ENCODE results near the gene CHRNA9. TPM values are rescaled to one million over a fixed set of nuclear protein-coding genes. Genes with fewer than 3 reads are reported as not detected.
A peak's percentile ranks its signal among the peaks of the same experiment; 100 is the strongest.

The CHRNA9 gene
- total RNA-seq, 3 donors from 2014 or later (not counting 1 experiment from before 2014, with no cell fraction given), result not detected

GRCh38 chr4:40377512-40378365 lies 42.6 kb downstream of the CHRNA9 start:
- no peaks in the 10 kb centered on the region for H3K36me3 ChIP-seq (ENCODE audit: control insufficient read depth, insufficient read depth, low read length)
- 94% methylated on average over 6 of the region's 7 CpGs for WGBS (ENCODE audit: insufficient coverage)
- no peak overlapping the region for H3K4me3 Mint-ChIP-seq
- no peaks in the 10 kb centered on the region for H3K27me3 ChIP-seq (ENCODE audit: control insufficient read depth, insufficient read depth, low read length)
- no peaks in the 10 kb centered on the region for H3K9me3 Mint-ChIP-seq
- H3K9me3 ChIP-seq (ENCODE audit: control insufficient read depth, insufficient read depth, low read length), result no peaks in the 10 kb centered on the region
- H3K27ac ChIP-seq (ENCODE audit: low read length), result no peak overlapping the region
- peak in 1 of 3 donors; percentile 24 for ATAC-seq
- no peak overlapping the region for H3K4me3 ChIP-seq (ENCODE audit: low read length)
- no peak for DNase-seq
- H3K27me3 Mint-ChIP-seq (ENCODE audit: low read depth in 2 of 2), result peaks cover 6% of the 10 kb centered on the region in 2 donors
- H3K4me1 Mint-ChIP-seq, result no peaks in the 10 kb centered on the region
- intact Hi-C loops (cut with micrococcal nuclease), result no loop called here
- no peak overlapping the region for H3K27ac Mint-ChIP-seq
- no peak for TF ChIP-seq CTCF (IDR thresholded peaks at IDR 0.05)
- H3K4me1 ChIP-seq (ENCODE audit: control insufficient read depth, insufficient read depth, low read length), result no peaks in the 10 kb centered on the region
- H3K36me3 Mint-ChIP-seq, result no peaks in the 10 kb centered on the region

GRCh38 chr4:40378619-40379018 lies 43.5 kb downstream of the CHRNA9 start:
- no peaks in the 10 kb centered on the region for H3K36me3 Mint-ChIP-seq
- Histone ChIP-seq H3K36me3 (ENCODE audit: control insufficient read depth, insufficient read depth, low read length) (no peaks in the 10 kb centered on the region), H3K27ac (ENCODE audit: low read length) (no peak overlapping the region), H3K9me3 (ENCODE audit: control insufficient read depth, insufficient read depth, low read length) (no peaks in the 10 kb centered on the region), H3K27me3 (ENCODE audit: control insufficient read depth, insufficient read depth, low read length) (no peaks in the 10 kb centered on the region), H3K4me1 (ENCODE audit: control insufficient read depth, insufficient read depth, low read length) (no peaks in the 10 kb centered on the region), H3K4me3 (ENCODE audit: low read length) (no peak overlapping the region)
- no peak for TF ChIP-seq CTCF (IDR thresholded peaks at IDR 0.05)
- peaks cover 6% of the 10 kb centered on the region in 2 donors for H3K27me3 Mint-ChIP-seq (ENCODE audit: low read depth in 2 of 2)
- ATAC-seq, result no peak
- intact Hi-C loops (cut with micrococcal nuclease), result no loop called here
- no peaks in the 10 kb centered on the region for H3K4me1 Mint-ChIP-seq
- H3K4me3 Mint-ChIP-seq, result no peak overlapping the region
- no peak for DNase-seq
- no peaks in the 10 kb centered on the region for H3K9me3 Mint-ChIP-seq
- H3K27ac Mint-ChIP-seq, result no peak overlapping the region
- 65% methylated on average over 2 of the region's 2 CpGs for WGBS (ENCODE audit: insufficient coverage)

GRCh38 chr4:40379248-40379647 lies 44.1 kb downstream of the CHRNA9 start:
- H3K27ac Mint-ChIP-seq, result no peak overlapping the region
- no peaks in the 10 kb centered on the region for H3K36me3 Mint-ChIP-seq
- no peaks in the 10 kb centered on the region for H3K4me1 Mint-ChIP-seq
- H3K9me3 Mint-ChIP-seq, result no peaks in the 10 kb centered on the region
- Histone ChIP-seq H3K9me3 (ENCODE audit: control insufficient read depth, insufficient read depth, low read length) (no peaks in the 10 kb centered on the region), H3K4me1 (ENCODE audit: control insufficient read depth, insufficient read depth, low read length) (no peaks in the 10 kb centered on the region), H3K4me3 (ENCODE audit: low read length) (no peak overlapping the region), H3K36me3 (ENCODE audit: control insufficient read depth, insufficient read depth, low read length) (no peaks in the 10 kb centered on the region), H3K27me3 (ENCODE audit: control insufficient read depth, insufficient read depth, low read length) (no peaks in the 10 kb centered on the region), H3K27ac (ENCODE audit: low read length) (no peak overlapping the region)
- no peak for DNase-seq
- no peak for ATAC-seq
- H3K4me3 Mint-ChIP-seq, result no peak overlapping the region
- peaks cover 6% of the 10 kb centered on the region in 2 donors for H3K27me3 Mint-ChIP-seq (ENCODE audit: low read depth in 2 of 2)
- intact Hi-C loops (cut with micrococcal nuclease), result no loop called here
- WGBS (ENCODE audit: insufficient coverage), result 81% methylated on average over 1 of the region's 3 CpGs
- no peak for TF ChIP-seq CTCF (IDR thresholded peaks at IDR 0.05)
